UCSD-AML1 (cell line): Measurements from ENCODE around the gene MYRF.

Source experiments
- DNase-seq: peaks from one replicate; lab custom pipeline; 2025; ENCODE audit not compliant: unreplicated experiment; lab: John Stamatoyannopoulos, UW

MYRF gene

DNA sequence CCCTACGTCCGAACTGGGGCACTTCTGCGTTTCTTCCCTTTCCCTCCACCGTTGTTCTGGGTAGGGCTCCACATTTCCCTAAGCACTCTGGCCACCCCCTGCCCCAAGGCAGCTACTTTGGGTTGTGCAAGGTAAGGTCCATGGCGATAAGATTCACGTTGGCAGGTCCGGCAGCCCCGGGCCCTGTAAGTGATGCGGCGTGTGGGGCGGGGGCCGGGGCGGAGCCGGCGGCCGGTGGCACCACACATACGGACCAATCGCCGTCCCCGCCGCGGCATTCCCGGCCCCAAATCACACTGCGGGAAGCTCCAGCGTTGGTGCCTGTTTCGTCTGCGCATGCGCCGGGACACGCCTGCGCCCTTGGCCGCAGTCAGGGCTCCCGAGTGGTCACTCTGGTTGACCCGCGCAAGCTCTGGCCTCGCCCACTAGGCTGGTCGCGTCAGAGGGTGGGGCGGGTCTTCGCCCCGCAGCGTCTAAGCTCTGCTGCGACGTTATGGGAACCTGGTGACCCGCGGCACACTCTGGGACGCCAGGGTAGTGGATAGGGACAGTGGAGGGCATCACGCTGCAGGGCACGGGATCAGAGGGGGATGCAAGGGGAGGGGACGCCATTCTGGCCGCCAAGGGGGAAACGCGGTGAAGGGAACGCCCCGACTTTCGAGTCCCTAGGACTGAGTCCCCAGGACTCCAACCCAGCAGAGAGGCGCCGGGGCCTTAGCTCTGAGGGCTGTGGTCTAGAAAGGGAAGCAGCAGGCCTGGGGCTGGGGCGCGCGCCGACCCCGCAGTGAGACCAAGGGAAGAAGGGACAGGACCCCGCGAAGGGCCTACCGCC, 62.7 kb downstream of the MYRF start:
- peak; percentile 95 for DNase-seq

DNA sequence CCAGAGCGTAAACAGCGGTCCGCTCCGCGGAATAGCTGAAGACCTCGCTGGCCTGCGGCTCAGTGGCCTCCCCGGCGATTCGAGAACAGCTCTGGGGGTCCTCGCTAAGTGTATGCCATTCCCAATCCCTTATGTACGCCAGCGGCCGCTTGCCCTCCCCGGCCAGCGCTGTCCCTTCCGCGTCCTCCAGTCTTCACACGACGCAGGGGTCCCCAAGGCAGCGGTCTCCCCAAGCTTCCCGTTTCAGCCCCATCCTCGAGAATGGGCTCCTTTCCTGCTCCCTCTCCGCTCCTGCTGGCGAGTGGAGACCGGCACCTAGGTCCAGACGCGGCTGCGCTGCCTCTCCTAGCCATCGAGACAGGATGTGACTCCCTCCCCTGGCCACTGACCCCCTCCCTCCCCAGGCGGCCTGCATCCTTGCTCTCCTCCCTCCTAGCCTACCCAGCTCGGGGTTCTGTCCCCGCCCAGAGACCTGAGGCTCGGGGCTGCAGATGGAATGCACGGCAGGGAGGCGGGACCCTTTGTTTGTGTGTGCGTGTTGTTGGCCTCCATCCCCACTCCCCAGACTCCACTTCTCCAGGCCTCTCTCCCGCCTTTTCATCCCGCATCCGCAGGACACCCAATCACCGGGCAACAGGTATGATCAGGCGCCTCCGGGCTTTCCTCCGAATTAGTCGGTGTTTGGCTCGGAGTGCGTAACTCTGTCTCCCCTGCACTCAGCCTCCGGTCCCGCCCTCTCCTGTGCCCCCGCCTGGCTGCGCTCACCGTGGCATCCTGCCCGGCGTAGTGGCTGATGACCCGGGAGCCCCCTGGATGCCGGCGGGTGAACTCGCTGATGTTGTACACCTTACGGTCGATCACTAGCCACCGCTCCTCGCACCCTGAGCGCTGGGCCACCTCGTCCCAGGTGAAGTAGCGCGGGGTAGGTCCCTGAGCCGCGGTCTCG, 63.6 kb downstream of the MYRF start:
- peak; percentile 72 for DNase-seq

DNA sequence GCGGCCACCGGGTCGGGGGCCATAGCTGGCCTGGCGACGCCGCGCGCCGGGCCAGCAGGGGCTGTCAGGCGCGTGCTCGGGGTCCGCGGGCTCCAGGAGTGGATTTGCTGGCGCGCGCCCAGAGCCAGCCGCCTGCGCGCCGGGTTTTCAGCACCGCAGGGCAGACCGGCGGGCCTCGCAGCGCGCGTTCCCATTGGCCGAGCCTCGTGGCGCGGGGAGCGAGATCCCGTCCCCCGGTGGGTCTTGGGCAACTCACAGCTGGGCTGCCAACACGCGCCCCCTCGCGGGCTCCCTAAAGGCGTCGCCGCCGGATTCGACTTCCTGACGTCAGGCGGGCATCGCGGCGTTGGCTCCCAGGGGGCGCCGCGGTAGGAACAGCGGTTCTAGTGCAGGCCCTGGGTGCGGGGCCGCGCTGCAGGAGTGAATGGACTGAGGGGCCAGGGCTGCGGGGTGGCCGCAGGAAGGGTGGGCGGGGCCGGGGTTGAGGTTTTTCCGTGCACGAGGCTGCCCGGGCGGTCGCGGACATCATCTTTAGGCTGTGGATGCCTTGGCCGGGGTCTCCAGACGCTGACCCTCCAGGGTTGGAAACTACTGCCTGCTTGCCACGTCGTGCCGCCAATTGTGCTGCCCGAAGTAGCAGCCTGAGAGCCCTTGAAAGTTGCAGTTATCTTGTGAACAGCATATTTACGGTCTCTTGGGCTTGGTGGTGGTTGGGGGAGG, 64.5 kb downstream of the MYRF start, which contains the start of gene FADS1:
Gene FADS1 (minus strand): TSS at position 268 of the 720 bp plus-strand sequence. CDS start 74 bp downstream, at position 194.
- peak; percentile 97 for DNase-seq

DNA sequence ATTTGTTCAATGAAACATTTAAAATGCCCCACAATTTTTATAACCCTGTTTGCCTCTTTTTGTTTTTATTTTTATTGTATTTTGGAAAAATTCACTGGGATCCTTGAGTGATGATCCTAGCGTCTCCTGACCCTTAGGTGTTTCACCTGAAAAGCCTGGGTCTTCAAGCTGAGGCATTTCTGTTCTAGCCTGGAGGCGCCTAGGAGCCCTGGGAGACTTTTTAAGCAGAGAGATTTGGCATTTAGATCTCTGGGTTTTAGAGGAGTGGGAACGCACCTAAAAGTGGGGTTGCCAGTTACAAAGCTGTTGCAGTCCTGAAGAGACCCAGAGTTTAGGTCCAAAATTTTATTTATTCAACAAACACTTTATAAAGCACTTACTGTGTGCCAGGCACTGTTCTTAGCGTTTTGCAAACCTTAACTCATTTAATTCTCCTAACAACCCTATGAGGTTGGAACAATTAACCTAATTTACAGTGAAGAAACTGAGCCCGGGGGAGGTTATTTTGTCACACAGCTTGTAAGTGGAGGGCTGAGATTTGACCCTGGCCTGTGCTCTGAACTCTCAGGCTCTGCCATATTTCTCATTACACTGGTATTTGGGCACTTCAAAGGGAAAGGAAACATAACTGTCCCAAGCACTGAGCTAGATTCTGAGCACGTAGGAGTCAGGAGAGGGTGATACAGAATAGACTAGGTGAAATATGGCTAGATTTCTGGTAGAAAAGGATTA, 65.2 kb downstream of the MYRF start:
- no peak for DNase-seq

GRCh38 chr11:61820174-61820573, 67.7 kb downstream of the MYRF start:
- DNase-seq: no peak

DNA sequence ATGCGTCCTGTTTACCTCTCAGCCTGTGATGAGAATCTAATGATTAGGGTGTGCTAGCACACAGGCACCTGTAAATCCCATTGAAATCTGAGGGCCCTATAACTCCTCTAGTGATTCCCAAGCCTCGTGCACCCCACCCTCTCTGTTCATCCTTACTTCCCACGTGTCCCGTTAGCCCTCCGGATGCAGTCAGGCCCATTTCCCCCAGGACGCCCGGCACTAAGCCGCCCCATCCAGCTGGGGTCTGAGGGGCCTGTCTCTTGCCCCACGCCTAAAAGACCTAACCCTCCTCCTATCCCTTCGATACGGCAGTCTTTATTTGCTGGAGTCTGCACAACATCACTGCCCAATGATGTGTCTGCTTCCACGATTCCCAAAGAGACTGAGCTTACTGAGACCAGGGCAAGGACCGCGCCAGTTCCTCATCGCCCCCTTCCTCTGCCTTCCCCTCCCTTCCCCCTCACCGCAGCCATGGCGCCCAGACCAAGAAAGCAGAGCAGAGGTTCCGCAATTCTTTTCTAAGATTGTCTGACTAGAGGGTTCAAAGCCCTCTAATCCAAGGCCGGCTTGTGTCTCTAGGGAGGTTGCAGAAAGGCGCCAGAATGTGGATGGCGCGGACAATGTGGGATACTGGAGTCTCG, 74.6 kb downstream of the MYRF start:
- DNase-seq: peak; percentile 80

GRCh38 chr11:61827571-61828378, 75.3 kb downstream of the MYRF start, which contains the start of gene FADS2:
Gene FADS2 (plus strand): TSS chr11:61828300. CDS start chr11:61828391, 91 bp downstream.
- DNase-seq: peak; percentile 98

DNA sequence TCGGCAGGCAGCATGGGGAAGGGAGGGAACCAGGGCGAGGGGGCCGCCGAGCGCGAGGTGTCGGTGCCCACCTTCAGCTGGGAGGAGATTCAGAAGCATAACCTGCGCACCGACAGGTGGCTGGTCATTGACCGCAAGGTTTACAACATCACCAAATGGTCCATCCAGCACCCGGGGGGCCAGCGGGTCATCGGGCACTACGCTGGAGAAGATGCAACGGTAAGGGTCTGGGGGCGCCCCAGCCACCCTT, 75.9 kb downstream of the MYRF start:
- no peak for DNase-seq

GRCh38 chr11:61828629-61829407, 76.4 kb downstream of the MYRF start:
- DNase-seq: peak; percentile 64

- DNase-seq: no peak
Measured at GRCh38 chr11:61829806-61830205, 77.4 kb downstream of the MYRF start.

- DNase-seq: no peak
Measured at GRCh38 chr11:61830237-61831105, 78.0 kb downstream of the MYRF start.

- DNase-seq: no peak
Measured at GRCh38 chr11:61832207-61832606, 79.8 kb downstream of the MYRF start.

DNA sequence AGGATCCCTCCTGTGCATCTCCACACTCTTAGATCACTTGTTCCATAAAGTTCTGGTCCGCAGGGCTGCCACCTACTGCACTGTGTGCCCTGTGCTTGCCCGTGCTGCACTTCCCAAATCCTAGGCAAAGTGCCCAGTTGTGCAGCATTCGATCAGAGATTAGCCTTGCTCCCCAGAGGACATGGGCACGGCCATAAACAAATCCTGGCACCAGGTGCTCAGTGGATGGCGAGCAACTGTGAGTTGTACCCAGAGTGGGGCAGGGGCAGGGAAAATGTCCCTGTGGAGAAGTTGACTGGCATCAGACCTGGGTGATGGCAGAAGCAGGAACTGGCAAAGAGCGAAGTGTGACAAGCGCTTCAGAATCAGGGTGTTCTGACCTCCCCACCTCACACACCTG, 80.3 kb downstream of the MYRF start:
- DNase-seq: no peak

DNA sequence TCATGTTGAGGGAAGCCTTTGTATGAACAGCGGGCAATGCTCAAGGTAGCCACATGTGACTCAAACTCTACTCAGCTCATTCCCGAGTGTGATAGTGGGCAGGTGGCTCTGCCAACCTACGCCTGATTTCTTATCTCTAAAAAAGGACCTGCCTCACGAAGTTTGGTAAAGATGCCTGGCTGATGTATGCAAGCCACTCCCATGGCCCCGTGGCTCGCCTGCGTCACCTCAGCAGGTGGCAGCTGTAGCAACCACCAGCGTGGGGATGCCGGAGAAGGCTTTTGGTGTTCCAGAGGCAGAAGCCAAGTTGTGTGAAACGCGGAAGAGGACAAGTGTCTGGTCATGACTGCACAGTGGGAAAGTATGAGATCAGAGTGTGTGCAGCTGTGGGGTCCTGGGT, 81.0 kb downstream of the MYRF start:
- DNase-seq: no peak

- no peak for DNase-seq
Measured at GRCh38 chr11:61833926-61834277, 81.5 kb downstream of the MYRF start.

- peak; percentile 90 for DNase-seq
Measured at GRCh38 chr11:61834278-61835048, 82.0 kb downstream of the MYRF start.

DNA sequence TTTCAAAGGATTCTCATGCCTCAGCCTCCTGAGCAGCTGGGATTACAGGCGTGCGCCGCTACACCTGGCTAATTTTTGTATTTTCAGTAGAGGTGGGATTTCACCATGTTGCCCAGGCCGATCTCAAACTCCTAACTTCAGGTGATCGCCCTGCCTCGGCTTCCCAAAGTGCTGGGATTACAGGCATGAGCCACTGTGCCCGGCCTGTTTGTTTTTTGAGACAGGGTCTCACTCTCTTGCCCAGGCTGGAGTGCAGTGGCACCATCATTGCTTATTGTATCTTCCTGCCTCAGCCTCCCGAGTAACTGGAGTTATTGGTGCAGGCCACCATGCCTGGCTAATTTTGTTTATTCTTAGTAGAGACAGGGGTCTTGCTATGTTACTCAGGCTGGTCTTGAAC, 83.8 kb downstream of the MYRF start:
- DNase-seq: no peak
